HL-60/S4 treated with phorbol 12-myristate 13-acetate at 8.2 ng/mL for 4 days and 3 days (cell line): ENCODE measurements around the gene PGM2L1.
"Not testable (repeated sequence)": the region's sequence is repeated elsewhere in the genome, so short reads cannot be mapped to it uniquely, and the experiment has no call there.

ENCODE experiments used
- in situ Hi-C: fragments of 300-500 bp; cut with MboI; formaldehyde crosslinking; loops from 2 replicates; pipeline ENCODE4 v1.15.0; 2022; ENCODE audit warnings: low sequenced_read_pairs

PGM2L1 gene

GRCh38 chr11:74403607-74404321, 5.5 kb upstream of the PGM2L1 start:
- in situ Hi-C loops: no loop called here

GRCh38 chr11:74400606-74401005, 2.4 kb upstream of the PGM2L1 start:
- in situ Hi-C loops: no loop called here

GRCh38 chr11:74397501-74398243, 561 bp downstream of the PGM2L1 start:
- in situ Hi-C loops: no loop called here

- in situ Hi-C loops: no loop called here
Observed at GRCh38 chr11:74392256-74392655, 6.0 kb downstream of the PGM2L1 start.

GRCh38 chr11:74391193-74391592, 7.0 kb downstream of the PGM2L1 start:
- in situ Hi-C loops: no loop called here

- in situ Hi-C loops: no loop called here
Observed at GRCh38 chr11:74390697-74391096, 7.5 kb downstream of the PGM2L1 start.

GRCh38 chr11:74388678-74389327, 9.4 kb downstream of the PGM2L1 start:
- in situ Hi-C loops: no loop called here

GRCh38 chr11:74384641-74385040, 13.6 kb downstream of the PGM2L1 start:
- in situ Hi-C loops: no loop called here

GRCh38 chr11:74380746-74381439, 17.3 kb downstream of the PGM2L1 start:
- in situ Hi-C loops: no loop called here

GRCh38 chr11:74377689-74378088, 20.5 kb downstream of the PGM2L1 start:
- in situ Hi-C loops: no loop called here

- in situ Hi-C loops: no loop called here
Observed at GRCh38 chr11:74373382-74373781, 24.9 kb downstream of the PGM2L1 start.

- in situ Hi-C loops: no loop called here
Observed at GRCh38 chr11:74371269-74372052, 26.8 kb downstream of the PGM2L1 start.

GRCh38 chr11:74370123-74370522, 28.1 kb downstream of the PGM2L1 start:
- in situ Hi-C loops: no loop called here

GRCh38 chr11:74367881-74368280, 30.4 kb downstream of the PGM2L1 start:
- in situ Hi-C loops: no loop called here

GRCh38 chr11:74366576-74366975, 31.7 kb downstream of the PGM2L1 start:
- in situ Hi-C loops: no loop called here

- in situ Hi-C loops: not testable (repeated sequence)
Observed at GRCh38 chr11:74365805-74366204, 32.4 kb downstream of the PGM2L1 start.

GRCh38 chr11:74357449-74357848, 40.8 kb downstream of the PGM2L1 start:
- in situ Hi-C loops: no loop called here

- in situ Hi-C loops: no loop called here
Observed at GRCh38 chr11:74355626-74356025, 42.6 kb downstream of the PGM2L1 start.

- in situ Hi-C loops: no loop called here
Observed at GRCh38 chr11:74354036-74354435, 44.2 kb downstream of the PGM2L1 start.

- in situ Hi-C loops: no loop called here
Observed at GRCh38 chr11:74347381-74347780, 50.9 kb downstream of the PGM2L1 start.

- in situ Hi-C loops: no loop called here
Observed at GRCh38 chr11:74345420-74345819, 52.8 kb downstream of the PGM2L1 start.
